Activated T-cell treated with anti-CD3 and anti-CD28 coated beads, Interleukin-2, amount 50 U/mL, for 4 hours (primary cell): ENCODE measurements around the gene UBE2E1. TPM values are rescaled to one million over a fixed set of nuclear protein-coding genes. Genes with fewer than 3 reads are reported as not detected.
"Not testable (repeated sequence)": the region's sequence is repeated elsewhere in the genome, so short reads cannot be mapped to it uniquely, and the experiment has no call there.

ENCODE experiments used
- ATAC-seq, 2 donors: fragments of 200-7000 bp; cut with Tn5 transposase; one replicate each; pipeline ENCODE4 v1.10.0; 2021
- DNase-seq: peaks from one replicate; pipeline ENCODE4 v3.0.0-alpha.2; 2020
- H3K27me3 Mint-ChIP-seq: one replicate; pipeline ENCODE4 v1.8.0; 2021; ENCODE audit warnings: low read depth, mixed read lengths
- H3K36me3 Mint-ChIP-seq: one replicate; pipeline ENCODE4 v1.8.0; 2022; ENCODE audit warnings: mixed read lengths; ENCODE audit not compliant: insufficient read depth
- H3K4me1 Mint-ChIP-seq: one replicate; pipeline ENCODE4 v1.8.0; 2021; ENCODE audit warnings: low read depth, mixed read lengths
- H3K4me3 Mint-ChIP-seq: one replicate; pipeline ENCODE4 v1.8.0; 2021; ENCODE audit warnings: mild to moderate bottlenecking, moderate library complexity, mixed read lengths
- H3K9me3 Mint-ChIP-seq: one replicate; pipeline ENCODE4 v1.8.0; 2021; ENCODE audit warnings: mixed read lengths
- total RNA-seq, 3 donors: library from RNA; stranded (reverse); gene quantifications; one replicate each; pipeline ENCODE4 v1.2.1, GENCODE V29; 2021

UBE2E1 gene
- total RNA-seq, 3 donors from 2014 or later, result 52.9 to 56.3 (median 54.1) TPM

DNA sequence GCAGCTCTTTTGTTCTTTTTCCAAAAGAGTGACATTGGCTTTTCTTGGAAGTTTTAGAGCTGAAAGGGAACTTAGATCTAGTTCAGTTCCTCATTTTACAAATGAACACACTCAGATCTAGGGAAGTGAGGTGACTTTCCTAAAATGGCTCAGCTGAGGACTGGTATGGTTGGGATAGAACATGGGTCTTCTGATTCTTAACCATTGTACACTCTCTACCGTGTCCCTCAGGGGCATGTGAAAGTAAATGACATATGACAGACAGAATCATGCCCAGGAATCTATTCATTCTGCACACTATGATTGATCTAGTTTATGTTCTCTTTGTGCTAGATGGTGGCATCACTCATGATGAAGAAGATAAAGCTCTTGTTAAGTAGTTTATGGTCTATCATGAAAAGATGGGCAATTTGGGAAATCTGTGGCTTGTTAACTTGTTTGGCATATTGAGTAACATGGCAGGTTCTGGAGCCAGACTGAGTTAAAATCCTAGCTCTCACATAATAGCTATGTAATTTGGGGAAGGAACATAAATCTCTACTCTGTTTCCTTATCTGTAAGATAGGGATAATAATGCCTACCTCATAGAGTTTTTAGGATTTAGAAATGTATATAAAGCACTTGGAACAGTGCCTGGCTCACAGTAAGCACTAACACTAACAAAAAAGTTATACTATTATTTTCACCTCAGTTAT is 30.9 kb downstream of the UBE2E1 start:
- Mint-ChIP-seq H3K4me1 (peaks cover 50% of the 10 kb centered on the region), H3K4me3 (no peak overlapping the region), H3K9me3 (no peaks in the 10 kb centered on the region), H3K36me3 (peaks cover 5% of the 10 kb centered on the region), H3K27me3 (no peaks in the 10 kb centered on the region)
- no peak for DNase-seq
- ATAC-seq, result peak in 1 of 2 donors; percentile 28

- Mint-ChIP-seq H3K9me3 (no peaks in the 10 kb centered on the region), H3K4me3 (no peak overlapping the region), H3K4me1 (peaks cover 50% of the 10 kb centered on the region), H3K36me3 (peaks cover 5% of the 10 kb centered on the region), H3K27me3 (no peaks in the 10 kb centered on the region)
- ATAC-seq, result no peak
- no peak for DNase-seq
Measured at GRCh38 chr3:23837286-23837685, 31.5 kb downstream of the UBE2E1 start.

GRCh38 chr3:23837691-23838090 is 31.9 kb downstream of the UBE2E1 start:
- Mint-ChIP-seq H3K4me3 (no peak overlapping the region), H3K9me3 (no peaks in the 10 kb centered on the region), H3K36me3 (peaks cover 5% of the 10 kb centered on the region), H3K4me1 (peaks cover 50% of the 10 kb centered on the region), H3K27me3 (no peaks in the 10 kb centered on the region)
- ATAC-seq (no peak), DNase-seq (no peak)

GRCh38 chr3:23840521-23840920 is 34.8 kb downstream of the UBE2E1 start:
- no peak for ATAC-seq
- Mint-ChIP-seq H3K27me3 (no peaks in the 10 kb centered on the region), H3K9me3 (no peaks in the 10 kb centered on the region), H3K36me3 (peaks cover 8% of the 10 kb centered on the region), H3K4me1 (peaks cover 49% of the 10 kb centered on the region), H3K4me3 (no peak overlapping the region)
- no peak for DNase-seq

DNA sequence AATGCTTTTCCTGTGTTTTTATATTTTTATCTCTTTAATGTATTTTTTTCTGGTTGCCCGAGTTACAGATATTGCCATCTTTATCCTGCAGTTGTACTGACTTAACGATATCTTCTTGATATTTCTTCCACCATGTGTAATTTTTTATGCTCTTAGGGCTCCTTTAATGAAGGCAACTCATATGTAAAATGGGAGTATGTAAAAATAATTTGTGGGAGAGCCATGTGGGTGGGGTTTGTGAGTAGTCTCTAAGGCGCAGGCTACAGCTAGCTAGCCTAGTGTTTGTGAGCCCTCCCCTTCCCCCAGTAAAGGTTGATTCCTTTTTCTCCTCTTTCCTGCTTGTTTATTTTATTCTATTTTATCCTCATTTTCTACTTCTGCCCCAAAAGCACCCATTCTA is 38.1 kb downstream of the UBE2E1 start:
- peaks cover 6% of the 10 kb centered on the region for H3K36me3 Mint-ChIP-seq
- H3K9me3 Mint-ChIP-seq, result no peaks in the 10 kb centered on the region
- no peaks in the 10 kb centered on the region for H3K27me3 Mint-ChIP-seq
- peaks cover 35% of the 10 kb centered on the region for H3K4me1 Mint-ChIP-seq
- H3K4me3 Mint-ChIP-seq, result no peak overlapping the region
- ATAC-seq, result no peak
- DNase-seq, result no peak

- ATAC-seq (no peak), DNase-seq (no peak)
- H3K36me3 Mint-ChIP-seq, result peaks cover 3% of the 10 kb centered on the region
- no peak overlapping the region for H3K4me3 Mint-ChIP-seq
- H3K27me3 Mint-ChIP-seq, result no peaks in the 10 kb centered on the region
- peaks cover 23% of the 10 kb centered on the region for H3K4me1 Mint-ChIP-seq
- H3K9me3 Mint-ChIP-seq, result no peaks in the 10 kb centered on the region
Measured at GRCh38 chr3:23845326-23846216, 39.8 kb downstream of the UBE2E1 start.

DNA sequence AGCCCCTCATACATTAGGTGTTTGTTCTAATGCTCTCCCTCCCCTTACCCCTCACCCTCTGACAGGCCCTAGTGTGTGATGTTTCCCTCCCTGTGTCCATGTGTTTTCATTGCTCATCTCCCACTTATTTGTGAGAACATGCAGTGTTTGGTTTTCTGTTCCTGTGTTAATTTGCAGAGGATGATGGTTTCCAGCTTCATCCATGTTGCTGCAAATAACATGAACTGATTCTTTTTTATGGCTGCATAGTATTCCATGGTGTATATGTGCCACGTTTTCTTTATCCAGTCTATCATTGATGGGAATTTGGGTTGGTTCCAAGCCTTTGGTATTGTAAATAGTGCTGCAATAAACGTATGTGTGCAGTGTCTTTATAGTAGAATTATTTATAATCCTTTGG is 43.7 kb downstream of the UBE2E1 start:
- not testable (repeated sequence) for ATAC-seq, H3K9me3 Mint-ChIP-seq, H3K27me3 Mint-ChIP-seq, H3K4me3 Mint-ChIP-seq, DNase-seq
- Mint-ChIP-seq H3K4me1 (peaks cover 21% of the 10 kb centered on the region), H3K36me3 (peaks cover 19% of the 10 kb centered on the region)

- DNase-seq (no peak), ATAC-seq (no peak)
- H3K4me1 Mint-ChIP-seq, result peaks cover 59% of the 10 kb centered on the region
- no peaks in the 10 kb centered on the region for H3K27me3 Mint-ChIP-seq
- peaks cover 4% of the 10 kb centered on the region for H3K9me3 Mint-ChIP-seq
- H3K4me3 Mint-ChIP-seq, result no peak overlapping the region
- peaks cover 18% of the 10 kb centered on the region for H3K36me3 Mint-ChIP-seq
Measured at GRCh38 chr3:23856286-23856685, 50.5 kb downstream of the UBE2E1 start.

DNA sequence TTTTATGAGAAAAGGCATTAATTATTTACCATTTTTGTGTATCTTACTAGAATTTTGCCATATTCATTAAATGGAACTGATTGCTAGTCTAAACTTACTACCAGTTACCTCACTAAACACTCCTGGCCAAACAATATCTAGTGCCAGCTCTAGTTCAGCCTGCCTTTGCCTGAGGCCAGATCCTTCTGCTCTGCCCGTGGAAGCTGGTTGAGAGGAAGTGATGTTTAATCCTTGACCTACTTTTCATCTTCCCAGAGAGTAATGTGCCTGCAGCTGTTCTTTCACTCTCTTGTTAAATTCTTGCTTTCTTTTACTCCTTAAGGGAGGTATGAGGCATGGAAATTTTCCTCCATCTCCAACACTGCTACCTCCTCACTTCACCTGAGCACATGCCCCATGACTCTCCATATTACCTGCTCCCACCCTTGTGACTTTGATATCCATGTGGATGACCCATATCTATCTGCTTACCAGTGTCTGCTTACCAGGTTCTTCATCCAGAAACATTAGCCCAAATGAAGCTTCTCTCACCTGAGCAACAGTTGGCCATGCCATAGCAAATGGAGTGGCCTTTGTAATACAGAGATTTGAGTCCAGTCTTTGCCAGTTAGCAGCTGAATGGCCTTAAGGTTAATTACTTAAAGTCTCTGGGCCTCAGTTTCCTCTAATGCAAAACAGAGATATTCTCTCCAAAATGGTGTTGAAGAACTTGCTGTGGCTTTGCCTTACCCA is 53.4 kb downstream of the UBE2E1 start:
- peaks cover 10% of the 10 kb centered on the region for H3K36me3 Mint-ChIP-seq
- no peaks in the 10 kb centered on the region for H3K27me3 Mint-ChIP-seq
- H3K9me3 Mint-ChIP-seq, result no peaks in the 10 kb centered on the region
- peaks cover 62% of the 10 kb centered on the region for H3K4me1 Mint-ChIP-seq
- DNase-seq, result no peak
- H3K4me3 Mint-ChIP-seq, result no peak overlapping the region
- ATAC-seq, result no peak

GRCh38 chr3:23859839-23860382 is 54.2 kb downstream of the UBE2E1 start:
- H3K4me1 Mint-ChIP-seq, result peaks cover 62% of the 10 kb centered on the region

GRCh38 chr3:23861689-23862088 is 55.9 kb downstream of the UBE2E1 start:
- no peak overlapping the region for H3K4me3 Mint-ChIP-seq
- H3K9me3 Mint-ChIP-seq, result no peaks in the 10 kb centered on the region
- DNase-seq (no peak), ATAC-seq (no peak)
- H3K36me3 Mint-ChIP-seq, result peaks cover 12% of the 10 kb centered on the region
- H3K4me1 Mint-ChIP-seq, result peaks cover 68% of the 10 kb centered on the region
- no peaks in the 10 kb centered on the region for H3K27me3 Mint-ChIP-seq

More at GRCh38 chr3:23859839-23860382, 54.2 kb downstream of the UBE2E1 start:
- peaks cover 12% of the 10 kb centered on the region for H3K36me3 Mint-ChIP-seq
- no peak for DNase-seq
- H3K4me3 Mint-ChIP-seq, result no peak overlapping the region
- no peaks in the 10 kb centered on the region for H3K27me3 Mint-ChIP-seq
- ATAC-seq, result no peak
- no peaks in the 10 kb centered on the region for H3K9me3 Mint-ChIP-seq

DNA sequence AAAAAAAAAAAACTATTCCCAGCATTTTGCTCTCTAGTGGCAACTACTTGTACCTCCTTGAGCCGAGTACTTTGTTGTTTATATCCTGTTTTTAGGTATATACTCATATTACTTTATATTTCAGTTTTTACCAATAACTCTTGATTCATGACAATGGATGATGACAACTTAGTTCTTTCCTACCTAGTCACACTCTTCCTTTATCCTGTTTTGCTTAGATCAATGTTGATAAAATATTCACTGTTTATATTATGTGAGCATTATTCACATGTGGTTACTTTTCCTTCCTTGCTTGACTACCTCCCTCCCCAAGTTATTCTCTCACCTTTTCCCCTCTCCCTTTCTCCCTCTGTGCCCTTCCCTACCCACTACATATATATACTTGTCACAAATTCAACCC is 57.3 kb downstream of the UBE2E1 start:
- H3K4me1 Mint-ChIP-seq, result peaks cover 61% of the 10 kb centered on the region
- ATAC-seq (no peak), DNase-seq (no peak)
- peaks cover 12% of the 10 kb centered on the region for H3K36me3 Mint-ChIP-seq
- no peak overlapping the region for H3K4me3 Mint-ChIP-seq
- no peaks in the 10 kb centered on the region for H3K27me3 Mint-ChIP-seq
- H3K9me3 Mint-ChIP-seq, result no peaks in the 10 kb centered on the region

DNA sequence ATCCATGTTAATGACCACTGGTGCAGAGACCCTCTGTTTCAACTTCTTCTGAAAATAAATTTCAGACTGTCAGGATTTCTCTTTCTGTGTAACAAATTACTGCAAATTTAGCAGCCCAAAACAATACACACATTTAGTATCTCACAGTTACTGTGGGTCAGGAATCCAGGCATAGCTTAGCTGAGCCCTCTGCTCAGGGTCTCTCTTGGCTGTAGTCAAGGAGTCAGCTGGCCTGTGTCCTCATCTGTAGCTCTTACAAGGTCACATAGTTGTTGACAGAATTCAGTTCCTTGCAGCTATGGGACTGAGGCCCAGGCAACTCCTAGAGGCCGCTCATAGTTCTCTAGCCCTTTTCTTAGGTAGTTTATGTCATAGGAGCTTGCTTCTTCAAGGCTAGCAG is 59.2 kb downstream of the UBE2E1 start:
- Mint-ChIP-seq H3K9me3 (no peaks in the 10 kb centered on the region), H3K36me3 (peaks cover 12% of the 10 kb centered on the region), H3K27me3 (no peaks in the 10 kb centered on the region), H3K4me3 (no peak overlapping the region), H3K4me1 (peaks cover 51% of the 10 kb centered on the region)
- no peak for ATAC-seq
- DNase-seq, result no peak
